HEK293 (cell line): Measurements from ENCODE around the gene TMEM61.
A peak's percentile ranks its signal among the peaks of the same experiment; 100 is the strongest.

Source experiments
- CTCF ChIA-PET: fragments of 350-600 bp; formaldehyde crosslinking; extraction: SDS; loops from one replicate; lab custom pipeline; 2021; ENCODE audit warnings: antibody characterized with exemption; lab: Yijun Ruan, JAX
- POLR2A ChIA-PET: fragments of 300-600 bp; formaldehyde crosslinking; extraction: SDS; loops from one replicate; lab custom pipeline; 2020; ENCODE audit warnings: antibody characterized with exemption, inconsistent platforms; lab: Yijun Ruan, JAX
- H3K27ac ChIP-seq: fragments of 200-500 bp; sonication (Bioruptor generic); 2 replicates; pipeline ENCODE4 v1.5.1; 2014; ENCODE audit warnings: low read depth, low read length, control low read depth, inconsistent platforms; ENCODE audit errors: extremely low read depth
- H3K36me3 ChIP-seq, 2 experiments: fragments of 200-500 bp in 1 of 2; sonication (Bioruptor generic) in 1 of 2; 1 replicate in 1 of 2; 2 replicates in 1 of 2; pipeline ENCODE4 v1.5.1; 2014 to 2017; ENCODE audit warnings: inconsistent platforms in 2 of 2, low read length in 2 of 2; ENCODE audit not compliant: control insufficient read depth in 2 of 2, insufficient read depth in 1 of 2
- H3K4me1 ChIP-seq: fragments of 200-500 bp; sonication (Bioruptor generic); 2 replicates; pipeline ENCODE4 v1.5.1; 2014; ENCODE audit warnings: mild to moderate bottlenecking, low read length, inconsistent platforms; ENCODE audit not compliant: control insufficient read depth, insufficient read depth
- H3K4me3 ChIP-seq: 2 replicates; pipeline ENCODE4 v1.5.1; 2011; ENCODE audit warnings: low read depth, mild to moderate bottlenecking, control low read depth, low read length, moderate library complexity
- H3K9me3 ChIP-seq: fragments of 200-500 bp; sonication (Bioruptor generic); 2 replicates; pipeline ENCODE4 v1.5.1; 2014; ENCODE audit warnings: low read depth, low read length, inconsistent platforms; ENCODE audit not compliant: control insufficient read depth, insufficient read depth
- CTCF ChIP-seq: fragments of 450-650 bp; formaldehyde crosslinking; IDR thresholded peaks from 2 replicates; pipeline ENCODE4 v1.5.1; 2016; ENCODE audit warnings: missing biosample characterization, missing genetic modification characterization
- FEZF1 ChIP-seq: fragments of 450-650 bp; formaldehyde crosslinking; IDR thresholded peaks from 2 replicates; pipeline ENCODE4 v1.5.1; 2016; ENCODE audit warnings: missing biosample characterization, missing genetic modification characterization
- GFI1B ChIP-seq: fragments of 450-650 bp; formaldehyde crosslinking; IDR thresholded peaks from 2 replicates; pipeline ENCODE4 v1.5.1; 2016; ENCODE audit warnings: missing biosample characterization, missing genetic modification characterization
- PRDM2 ChIP-seq: fragments of 450-650 bp; formaldehyde crosslinking; IDR thresholded peaks from 2 replicates; pipeline ENCODE4 v1.5.1; 2016; ENCODE audit warnings: missing biosample characterization, missing genetic modification characterization, borderline replicate concordance
- REPIN1 ChIP-seq: fragments of 450-650 bp; formaldehyde crosslinking; IDR thresholded peaks from 2 replicates; pipeline ENCODE4 v1.5.1; 2017; ENCODE audit warnings: missing biosample characterization, missing genetic modification characterization, low read depth
- TRIM28 ChIP-seq: IDR thresholded peaks from 2 replicates; pipeline ENCODE4 v1.6.1; 2011; ENCODE audit warnings: low read length, control low read depth, borderline replicate concordance
- ZBTB21 ChIP-seq: fragments of 450-650 bp; formaldehyde crosslinking; IDR thresholded peaks from 2 replicates; pipeline ENCODE4 v1.5.1; 2017; ENCODE audit warnings: missing biosample characterization, missing genetic modification characterization
- ZNF114 ChIP-seq: fragments of 450-650 bp; formaldehyde crosslinking; IDR thresholded peaks from 2 replicates; pipeline ENCODE4 v1.5.0; 2017; ENCODE audit warnings: missing biosample characterization, missing genetic modification characterization
- ZNF175 ChIP-seq: fragments of 450-650 bp; formaldehyde crosslinking; IDR thresholded peaks from 2 replicates; pipeline ENCODE4 v1.5.1; 2016; ENCODE audit warnings: missing biosample characterization, missing genetic modification characterization
- ZNF37A ChIP-seq: fragments of 450-650 bp; IDR thresholded peaks from 2 replicates; pipeline ENCODE4 v1.5.1; 2018; ENCODE audit warnings: missing biosample characterization, missing genetic modification characterization
- ZNF394 ChIP-seq: fragments of 450-650 bp; formaldehyde crosslinking; IDR thresholded peaks from 2 replicates; pipeline ENCODE4 v1.5.1; 2016; ENCODE audit warnings: missing biosample characterization, missing genetic modification characterization, mild to moderate bottlenecking, moderate library complexity, borderline replicate concordance
- ZNF48 ChIP-seq: fragments of 450-650 bp; formaldehyde crosslinking; IDR thresholded peaks from 2 replicates; pipeline ENCODE4 v1.5.1; 2016; ENCODE audit warnings: missing biosample characterization, missing genetic modification characterization
- ZNF514 ChIP-seq: fragments of 450-650 bp; formaldehyde crosslinking; IDR thresholded peaks from 2 replicates; pipeline ENCODE4 v1.5.1; 2016; ENCODE audit warnings: missing biosample characterization, missing genetic modification characterization
- ZNF549 ChIP-seq: fragments of 450-650 bp; IDR thresholded peaks from 2 replicates; pipeline ENCODE4 v1.5.1; 2018; ENCODE audit warnings: missing biosample characterization, missing genetic modification characterization, mild to moderate bottlenecking, inconsistent platforms, moderate library complexity
- ZNF654 ChIP-seq: fragments of 450-650 bp; formaldehyde crosslinking; IDR thresholded peaks from 2 replicates; pipeline ENCODE4 v1.5.1; 2016; ENCODE audit warnings: low read depth, missing biosample characterization, missing genetic modification characterization
- ZNF664 ChIP-seq: fragments of 450-650 bp; formaldehyde crosslinking; IDR thresholded peaks from 2 replicates; pipeline ENCODE4 v1.5.1; 2016; ENCODE audit warnings: missing biosample characterization, missing genetic modification characterization
- TF ChIP-seq, protein P1 (sequence below): fragments of 450-650 bp; formaldehyde crosslinking; IDR thresholded peaks from 2 replicates; pipeline ENCODE4 v1.5.1; 2016; ENCODE audit warnings: missing biosample characterization, missing genetic modification characterization

TMEM61 gene

DNA sequence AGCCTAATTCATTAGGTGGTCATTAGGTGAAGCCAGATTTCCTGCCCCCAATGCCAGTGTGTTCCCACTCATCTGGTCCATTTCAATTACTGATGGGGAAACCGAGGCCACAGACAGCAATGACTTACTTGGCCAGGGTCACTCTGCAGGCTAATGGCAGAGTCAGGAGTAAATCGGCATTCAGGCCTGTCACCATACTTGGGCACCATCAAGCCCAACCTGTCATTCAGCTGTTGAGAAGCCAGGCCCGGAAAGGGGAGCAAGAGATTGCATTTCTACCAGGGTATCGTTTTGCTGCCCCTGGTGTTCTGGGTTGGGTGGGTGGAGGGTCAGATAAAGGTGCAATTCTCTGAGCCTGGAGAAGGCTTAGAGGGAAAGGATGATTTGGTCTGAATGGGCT is 8.0 kb upstream of the TMEM61 start:
- no peak for TF ChIP-seq ZNF37A (tag by site-specific recombination)
- no peak for TF ChIP-seq ZNF549 (tag by site-specific recombination)
- no peak for TF ChIP-seq ZNF654 (tag by site-specific recombination)
- TF ChIP-seq, protein P1, sequence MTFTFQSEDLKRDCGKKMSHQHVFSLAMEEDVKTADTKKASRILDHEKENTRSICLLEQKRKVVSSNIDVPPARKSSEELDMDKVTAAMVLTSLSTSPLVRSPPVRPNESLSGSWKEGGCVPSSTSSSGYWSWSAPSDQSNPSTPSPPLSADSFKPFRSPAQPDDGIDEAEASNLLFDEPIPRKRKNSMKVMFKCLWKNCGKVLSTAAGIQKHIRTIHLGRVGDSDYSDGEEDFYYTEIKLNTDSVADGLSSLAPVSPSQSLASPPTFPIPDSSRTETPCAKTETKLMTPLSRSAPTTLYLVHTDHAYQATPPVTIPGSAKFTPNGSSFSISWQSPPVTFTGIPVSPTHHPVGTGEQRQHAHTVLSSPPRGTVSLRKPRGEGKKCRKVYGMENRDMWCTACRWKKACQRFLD (tag by site-specific recombination): no peak
- TF ChIP-seq ZNF114: no peak
- TF ChIP-seq TRIM28: no peak
- no peak for TF ChIP-seq ZBTB21 (tag by site-specific recombination)
- no peak for TF ChIP-seq ZNF514 (tag by site-specific recombination)
- no peak for TF ChIP-seq REPIN1 (tag by site-specific recombination)
- Histone ChIP-seq H3K4me3 (no peak overlapping the region), H3K27ac (no peak overlapping the region), H3K4me1 (no peaks in the 10 kb centered on the region; the same call in 1 of the 2 replicates), H3K36me3 (no peaks in the 10 kb centered on the region), H3K9me3 (no peaks in the 10 kb centered on the region)
- ChIA-PET POLR2A (no interaction called here), CTCF (interaction anchor here (0.6 to 1.7 kb wide), 12 partner anchors 12 to 923 kb away, joined by 3 to 8 read pairs (median 4); no protein-coding TSS in a partner anchor)

DNA sequence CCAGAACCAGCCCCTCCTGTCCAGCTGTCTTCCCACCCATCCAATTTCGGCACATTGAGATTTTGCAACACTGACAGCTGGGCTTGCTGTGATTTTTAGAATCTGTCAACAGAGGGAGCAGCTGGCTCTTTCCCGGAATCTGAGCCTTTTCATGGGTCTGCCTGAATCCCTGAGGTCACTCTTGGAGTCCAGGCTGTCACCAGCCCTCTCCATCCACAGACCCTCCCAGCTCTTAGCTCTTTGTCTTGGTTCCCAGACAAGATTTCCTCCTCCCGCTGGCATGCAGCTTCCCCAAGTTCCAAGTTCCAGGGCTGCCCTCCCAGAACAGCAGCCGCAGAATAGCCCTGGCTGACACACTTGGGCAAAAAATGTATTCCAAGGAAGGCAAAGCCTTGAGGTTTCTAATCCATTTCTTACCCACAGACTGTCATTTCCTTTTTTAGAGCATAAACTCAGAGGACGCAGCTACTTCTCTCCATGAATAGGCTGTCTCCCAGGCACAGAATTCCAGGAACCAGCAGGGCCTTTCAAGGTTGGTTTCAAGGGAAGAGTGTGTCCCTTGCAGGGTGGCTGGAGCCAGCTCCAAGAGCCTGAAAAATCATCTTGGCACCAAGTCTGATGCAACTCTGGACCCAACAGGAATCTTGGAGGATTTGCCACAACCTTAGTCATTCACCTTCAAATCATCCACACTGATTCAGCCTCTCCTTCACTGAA is 7.1 kb upstream of the TMEM61 start:
- no peaks in the 10 kb centered on the region for H3K9me3 ChIP-seq

More for the DNA sequence above, 7.1 kb upstream of the TMEM61 start:
- ChIA-PET POLR2A (no interaction called here), CTCF (interaction anchor here (0.6 to 1.7 kb wide), 14 partner anchors 12 to 924 kb away, joined by 3 to 8 read pairs (median 4); no protein-coding TSS in a partner anchor)
- H3K36me3 ChIP-seq: no peaks in the 10 kb centered on the region
- H3K4me1 ChIP-seq: no peaks in the 10 kb centered on the region; the same call in 1 of the 2 replicates
- TF ChIP-seq GFI1B (peak; percentile 65; the same call in 1 of the 2 replicates), ZNF394 (peak; percentile 47; the same call in 1 of the 2 replicates), CTCF (tag by site-specific recombination) (peak; percentile 29; the same call in 1 of the 2 replicates), ZNF175 (tag by site-specific recombination) (no peak), FEZF1 (tag by site-specific recombination) (no peak), PRDM2 (tag by site-specific recombination) (no peak), ZNF664 (0 out of 2 replicates have a peak, but pooled peaks have one; percentile 36), ZNF654 (tag by site-specific recombination) (0 out of 2 replicates have a peak, but pooled peaks have one; percentile 5), ZNF48 (tag by site-specific recombination) (no peak)
- no peak overlapping the region for H3K4me3 ChIP-seq
- no peak overlapping the region for H3K27ac ChIP-seq
